Motor neuron (in vitro differentiated cells): ENCODE data around the gene ERO1B. TPM values are rescaled to one million over a fixed set of nuclear protein-coding genes. Genes with fewer than 3 reads are reported as not detected.
"Not testable (repeated sequence)": the region's sequence is repeated elsewhere in the genome, so short reads cannot be mapped to it uniquely, and the experiment has no call there.

Experiments
- ATAC-seq, 8 experiments: fragments of 200-7000 bp; cut with Tn5 transposase; replicated peaks in 6 of 8; 2 replicates each; pipeline ENCODE4 v1.8.0; 2021; ENCODE audit warnings: mild to moderate bottlenecking in 8 of 8, moderate library complexity in 8 of 8
- H3K27ac ChIP-seq, 2 donors: fragments of 250-450 bp; sonication (Bioruptor Pico); 2 replicates each; pipeline ENCODE4 v1.9.0; 2021; ENCODE audit warnings: antibody characterized with exemption in 2 of 2, mild to moderate bottlenecking in 2 of 2, moderate library complexity in 1 of 2
- H3K4me1 ChIP-seq, 2 donors: fragments of 250-450 bp; sonication (Bioruptor Pico); replicated peaks in 1 of 2; 2 replicates each; pipeline ENCODE4 v1.6.1; 2021; ENCODE audit warnings: antibody characterized with exemption in 2 of 2, mild to moderate bottlenecking in 2 of 2, moderate library complexity in 1 of 2
- H3K4me3 ChIP-seq, 5 donors: fragments of 250-450 bp; sonication (Bioruptor Pico); 2 replicates each; pipeline ENCODE4 v1.9.0; 2021; ENCODE audit warnings: antibody characterized with exemption in 5 of 5, mild to moderate bottlenecking in 5 of 5, moderate library complexity in 4 of 5
- WGBS, 10 experiments: fragments of 450-650 bp; shearing (Covaris generic); methylation state at CpG; one replicate each; pipeline ENCODE4 v1.0.0; 2022; 5-methylcytosine and 5-hydroxymethylcytosine counted together
- in situ Hi-C, 9 experiments: fragments of 400-800 bp; cut with MboI; loops; one replicate each; pipeline ENCODE4 v1.15.0; 2021; ENCODE audit warnings: low sequenced_read_pairs in 9 of 9, low pct_unique_long_range_greater_than_20kb in 2 of 9; ENCODE audit not compliant: unreplicated experiment in 9 of 9
- total RNA-seq, 8 experiments: library from RNA; unstranded; fragments of 300-600 nt; gene quantifications; 2 replicates each; pipeline versions ENCODE4 v1.2.3 to v1.2.4, GENCODE V29; 2022

ERO1B gene
- total RNA-seq, 8 experiments from 2014 or later = 1.2 to 7.0 (median 5.2) TPM

- Histone ChIP-seq H3K4me1 (no peaks in the 10 kb centered on the region), H3K27ac (no peak overlapping the region), H3K4me3 (no peak overlapping the region)
- ATAC-seq = no peak
- 20 to 100% (median 87%) methylated on average over 1 of the region's 1 CpG; no CpG with 5 or more reads in 1 of the 10 experiments for WGBS, 10 experiments
- in situ Hi-C loops = no loop called here
Observed at GRCh38 chr1:236214761-236215160, 67.0 kb downstream of the ERO1B start.

- in situ Hi-C loops = no loop called here
- Histone ChIP-seq H3K4me1 (no peaks in the 10 kb centered on the region), H3K4me3 (no peak overlapping the region), H3K27ac (no peak overlapping the region)
- no peak for ATAC-seq
- 45 to 97% (median 85%) methylated on average over 2 to 3 of the region's 3 CpGs for WGBS, 10 experiments
Observed at GRCh38 chr1:236213534-236213933, 68.2 kb downstream of the ERO1B start.

GRCh38 chr1:236211815-236212214 is 69.9 kb downstream of the ERO1B start:
- in situ Hi-C loops = no loop called here

GRCh38 chr1:236209713-236210112 is 72.0 kb downstream of the ERO1B start:
- H3K4me1 ChIP-seq = peaks cover 0 to 3% of the 10 kb centered on the region in 2 donors
- in situ Hi-C loops = no loop called here
- no peak for ATAC-seq
- H3K27ac ChIP-seq = no peak overlapping the region
- H3K4me3 ChIP-seq = no peak overlapping the region

More at GRCh38 chr1:236211815-236212214, 69.9 kb downstream of the ERO1B start:
- WGBS, 10 experiments = 74 to 100% (median 94%) methylated on average over 2 to 5 of the region's 5 CpGs; no CpG with 5 or more reads in 1 of the 10 experiments
- no peaks in the 10 kb centered on the region for H3K4me1 ChIP-seq
- no peak for ATAC-seq
- H3K4me3 ChIP-seq = no peak overlapping the region
- H3K27ac ChIP-seq = no peak overlapping the region

GRCh38 chr1:236209185-236209584 is 72.6 kb downstream of the ERO1B start:
- in situ Hi-C loops = no loop called here
- WGBS, 10 experiments = 0 to 94% (median 75%) methylated on average over 1 to 2 of the region's 2 CpGs; no CpG with 5 or more reads in 2 of the 10 experiments
- no peak for ATAC-seq
- Histone ChIP-seq H3K4me1 (peaks cover 0 to 3% of the 10 kb centered on the region in 2 donors), H3K4me3 (no peak overlapping the region), H3K27ac (no peak overlapping the region)

GRCh38 chr1:236207569-236207968 is 74.2 kb downstream of the ERO1B start:
- WGBS, 10 experiments = 86 to 100% (median 95%) methylated on average over 2 to 4 of the region's 4 CpGs; no CpG with 5 or more reads in 2 of the 10 experiments
- no peak for ATAC-seq
- in situ Hi-C loops = no loop called here
- Histone ChIP-seq H3K4me3 (no peak overlapping the region), H3K27ac (no peak overlapping the region), H3K4me1 (peaks cover 0 to 3% of the 10 kb centered on the region in 2 donors)

- WGBS, 10 experiments = 41 to 79% (median 71%) methylated on average over 2 to 5 of the region's 5 CpGs
- H3K4me1 ChIP-seq = peaks cover 0 to 3% of the 10 kb centered on the region in 2 donors
- ATAC-seq = no peak
- in situ Hi-C loops = no loop called here
- H3K4me3 ChIP-seq = no peak overlapping the region
- H3K27ac ChIP-seq = no peak overlapping the region
Observed at GRCh38 chr1:236207121-236207520, 74.6 kb downstream of the ERO1B start.

- H3K27ac ChIP-seq = no peak overlapping the region
- in situ Hi-C loops = no loop called here
- peak in 3 of 8 experiments; percentile 30 to 60 (median 41) for ATAC-seq
- peaks cover 0 to 3% of the 10 kb centered on the region in 2 donors for H3K4me1 ChIP-seq
- H3K4me3 ChIP-seq = no peak overlapping the region
- 10 to 100% (median 68%) methylated on average over 2 to 4 of the region's 4 CpGs for WGBS, 10 experiments
Observed at GRCh38 chr1:236206548-236206947, 75.2 kb downstream of the ERO1B start.

- WGBS, 10 experiments = 80 to 100% (median 89%) methylated on average over 1 to 3 of the region's 3 CpGs; no CpG with 5 or more reads in 2 of the 10 experiments
- H3K4me1 ChIP-seq = peaks cover 0 to 3% of the 10 kb centered on the region in 2 donors
- in situ Hi-C loops = no loop called here
- H3K4me3 ChIP-seq = no peak overlapping the region
- no peak for ATAC-seq
- H3K27ac ChIP-seq = no peak overlapping the region
Observed at GRCh38 chr1:236204656-236205055, 77.1 kb downstream of the ERO1B start.

GRCh38 chr1:236204039-236204438 is 77.7 kb downstream of the ERO1B start:
- H3K4me1 ChIP-seq = peaks cover 0 to 3% of the 10 kb centered on the region in 2 donors
- no peak overlapping the region for H3K27ac ChIP-seq
- ATAC-seq = no peak
- in situ Hi-C loops = no loop called here
- no peak overlapping the region for H3K4me3 ChIP-seq
- WGBS, 10 experiments = 83 to 100% (median 89%) methylated on average over 1 of the region's 1 CpG; no CpG with 5 or more reads in 1 of the 10 experiments

GRCh38 chr1:236201786-236202185 is 80.0 kb downstream of the ERO1B start:
- Histone ChIP-seq H3K27ac (no peak overlapping the region), H3K4me1 (peaks cover 0 to 3% of the 10 kb centered on the region in 2 donors), H3K4me3 (no peak overlapping the region)
- 100% methylated on average over 1 of the region's 1 CpG; no CpG with 5 or more reads in 6 of the 10 experiments for WGBS, 10 experiments
- in situ Hi-C loops = no loop called here
- no peak for ATAC-seq

GRCh38 chr1:236200925-236201324 is 80.8 kb downstream of the ERO1B start:
- in situ Hi-C loops = no loop called here
- no peak overlapping the region for H3K4me3 ChIP-seq
- ATAC-seq = no peak

GRCh38 chr1:236193184-236193583 is 88.6 kb downstream of the ERO1B start:
- in situ Hi-C loops = no loop called here
- H3K4me3 ChIP-seq = no peak overlapping the region
- no peak for ATAC-seq
- no peaks in the 10 kb centered on the region for H3K4me1 ChIP-seq
- no peak overlapping the region for H3K27ac ChIP-seq
- 35 to 95% (median 89%) methylated on average over 1 to 2 of the region's 2 CpGs; no CpG with 5 or more reads in 1 of the 10 experiments for WGBS, 10 experiments

More at GRCh38 chr1:236200925-236201324, 80.8 kb downstream of the ERO1B start:
- no peaks in the 10 kb centered on the region for H3K4me1 ChIP-seq
- no peak overlapping the region for H3K27ac ChIP-seq

- 71 to 100% (median 100%) methylated on average over 1 of the region's 1 CpG; no CpG with 5 or more reads in 6 of the 10 experiments for WGBS, 10 experiments
- in situ Hi-C loops, ATAC-seq, H3K4me1 ChIP-seq, H3K27ac ChIP-seq, H3K4me3 ChIP-seq: not testable (repeated sequence)
Observed at GRCh38 chr1:236188084-236188483, 93.7 kb downstream of the ERO1B start.
